Camera-type eye (tissue), 1 donor: Measurements from ENCODE around the gene CDK5RAP3. TPM values are rescaled to one million over a fixed set of nuclear protein-coding genes. Genes with fewer than 3 reads are reported as not detected.

Experiments
- total RNA-seq: library from RNA; depleted of rRNA; stranded (reverse); fragments of >200 nt; gene quantifications from one replicate; pipeline ENCODE4 v1.2.3, GENCODE V29; 2014

The CDK5RAP3 gene
- total RNA-seq = 158 TPM

GRCh38 chr17:47970725-47971499, at the start of gene CDK5RAP3:
Gene CDK5RAP3, plus strand, starts transcription at chr17:47971113. Its CDS starts 34 bp downstream, at chr17:47971147.

GRCh38 chr17:47941246-47942095, 29.4 kb upstream of the CDK5RAP3 start, which contains the start of gene PNPO:
Gene PNPO, plus strand, starts transcription at chr17:47941571. Its CDS starts 105 bp downstream, at chr17:47941676.

GRCh38 chr17:47957591-47958490, 13.1 kb upstream of the CDK5RAP3 start, which contains the start of gene PRR15L:
Gene PRR15L, minus strand, starts transcription at chr17:47957883. Its CDS starts 4,649 bp downstream, at chr17:47953234.

Other genes with a start within 250 kb of the CDK5RAP3 start
- gene TBX21, start 237.9 kb upstream of the CDK5RAP3 start, total RNA-seq = 1.5 TPM
- 13.7 TPM for gene OSBPL7, start 149.3 kb upstream of the CDK5RAP3 start, total RNA-seq
- gene MRPL10, start 139.6 kb upstream of the CDK5RAP3 start, total RNA-seq = 15.6 TPM
- gene LRRC46, start 139.4 kb upstream of the CDK5RAP3 start, total RNA-seq = 0.16 TPM
- 39.0 TPM for gene SCRN2, start 129.8 kb upstream of the CDK5RAP3 start, total RNA-seq
- 0.38 TPM for gene SP6, start 120.0 kb upstream of the CDK5RAP3 start, total RNA-seq
- 5.6 TPM for gene SP2, start 74.9 kb upstream of the CDK5RAP3 start, total RNA-seq
- gene PNPO, start 29.5 kb upstream of the CDK5RAP3 start, total RNA-seq = 14.2 TPM
- 0.93 TPM for gene PRR15L, start 13.2 kb upstream of the CDK5RAP3 start, total RNA-seq
- gene COPZ2, start 66.7 kb downstream of the CDK5RAP3 start, total RNA-seq = 36.9 TPM
- 140 TPM for gene NFE2L1, start 77.2 kb downstream of the CDK5RAP3 start, total RNA-seq
- gene CBX1, start 130.4 kb downstream of the CDK5RAP3 start, total RNA-seq = 106 TPM
- 15.9 TPM for gene SNX11, start 136.7 kb downstream of the CDK5RAP3 start, total RNA-seq